NCI-H2196 (cell line): ENCODE results near the gene CHN1.
A peak's percentile ranks its signal among the peaks of the same experiment; 100 is the strongest.

Experiments used
- DNase-seq: peaks from one replicate; lab custom pipeline; 2025; ENCODE audit not compliant: unreplicated experiment; lab: John Stamatoyannopoulos, UW

The CHN1 gene

GRCh38 chr2:175004980-175005732 is at the start of gene CHN1:
Gene CHN1 (minus strand): TSS chr2:175005381. CDS start chr2:175004912, 469 bp downstream.
- DNase-seq, result peak; percentile 86

GRCh38 chr2:175054340-175054739 is 49.2 kb upstream of the CHN1 start:
- DNase-seq, result no peak

GRCh38 chr2:175049661-175050060 is 44.5 kb upstream of the CHN1 start:
- DNase-seq, result no peak

GRCh38 chr2:175048275-175048674 is 43.1 kb upstream of the CHN1 start:
- no peak for DNase-seq

GRCh38 chr2:175039490-175039889 is 34.3 kb upstream of the CHN1 start:
- no peak for DNase-seq

GRCh38 chr2:175039031-175039430 is 33.9 kb upstream of the CHN1 start:
- DNase-seq, result no peak

GRCh38 chr2:175037941-175038340 is 32.8 kb upstream of the CHN1 start:
- DNase-seq, result no peak

- peak; percentile 31 for DNase-seq
Observed at GRCh38 chr2:175036582-175037018, 31.4 kb upstream of the CHN1 start.

GRCh38 chr2:175035806-175036205 is 30.6 kb upstream of the CHN1 start:
- no peak for DNase-seq

- no peak for DNase-seq
Observed at GRCh38 chr2:175034716-175035115, 29.5 kb upstream of the CHN1 start.

GRCh38 chr2:175030380-175031271 is 25.4 kb upstream of the CHN1 start:
- peak; percentile 67 for DNase-seq

GRCh38 chr2:175027755-175028154 is 22.6 kb upstream of the CHN1 start:
- DNase-seq, result no peak

- DNase-seq, result no peak
Observed at GRCh38 chr2:175026385-175026784, 21.2 kb upstream of the CHN1 start.

GRCh38 chr2:175025946-175026345 is 20.8 kb upstream of the CHN1 start:
- no peak for DNase-seq

GRCh38 chr2:175025233-175025632 is 20.1 kb upstream of the CHN1 start:
- DNase-seq, result no peak

- DNase-seq, result no peak
Observed at GRCh38 chr2:175022923-175023322, 17.7 kb upstream of the CHN1 start.

- DNase-seq, result no peak
Observed at GRCh38 chr2:175019566-175020327, 14.6 kb upstream of the CHN1 start.

GRCh38 chr2:175017618-175018414 is 12.6 kb upstream of the CHN1 start:
- no peak for DNase-seq

- DNase-seq, result no peak
Observed at GRCh38 chr2:175015340-175015739, 10.2 kb upstream of the CHN1 start.

GRCh38 chr2:175012516-175012915 is 7.3 kb upstream of the CHN1 start:
- no peak for DNase-seq
